Activated CD4-positive, CD25-positive, alpha-beta regulatory T cell (primary cell): ENCODE measurements around the gene ERGIC1.
"Not testable (repeated sequence)": the region's sequence is repeated elsewhere in the genome, so short reads cannot be mapped to it uniquely, and the experiment has no call there.

Experiments
- DNase-seq, 4 experiments: peaks; one replicate each; lab custom pipeline; 2025; lab: John Stamatoyannopoulos, UW

ERGIC1 gene

GRCh38 chr5:172848419-172848818, 14.4 kb downstream of the ERGIC1 start:
- DNase-seq = no peak

GRCh38 chr5:172849606-172850453, 15.8 kb downstream of the ERGIC1 start:
- DNase-seq = no peak

- DNase-seq = no peak
Measured at GRCh38 chr5:172850454-172850797, 16.4 kb downstream of the ERGIC1 start.

- DNase-seq = not testable (repeated sequence)
Measured at GRCh38 chr5:172851254-172851653, 17.2 kb downstream of the ERGIC1 start.

DNA sequence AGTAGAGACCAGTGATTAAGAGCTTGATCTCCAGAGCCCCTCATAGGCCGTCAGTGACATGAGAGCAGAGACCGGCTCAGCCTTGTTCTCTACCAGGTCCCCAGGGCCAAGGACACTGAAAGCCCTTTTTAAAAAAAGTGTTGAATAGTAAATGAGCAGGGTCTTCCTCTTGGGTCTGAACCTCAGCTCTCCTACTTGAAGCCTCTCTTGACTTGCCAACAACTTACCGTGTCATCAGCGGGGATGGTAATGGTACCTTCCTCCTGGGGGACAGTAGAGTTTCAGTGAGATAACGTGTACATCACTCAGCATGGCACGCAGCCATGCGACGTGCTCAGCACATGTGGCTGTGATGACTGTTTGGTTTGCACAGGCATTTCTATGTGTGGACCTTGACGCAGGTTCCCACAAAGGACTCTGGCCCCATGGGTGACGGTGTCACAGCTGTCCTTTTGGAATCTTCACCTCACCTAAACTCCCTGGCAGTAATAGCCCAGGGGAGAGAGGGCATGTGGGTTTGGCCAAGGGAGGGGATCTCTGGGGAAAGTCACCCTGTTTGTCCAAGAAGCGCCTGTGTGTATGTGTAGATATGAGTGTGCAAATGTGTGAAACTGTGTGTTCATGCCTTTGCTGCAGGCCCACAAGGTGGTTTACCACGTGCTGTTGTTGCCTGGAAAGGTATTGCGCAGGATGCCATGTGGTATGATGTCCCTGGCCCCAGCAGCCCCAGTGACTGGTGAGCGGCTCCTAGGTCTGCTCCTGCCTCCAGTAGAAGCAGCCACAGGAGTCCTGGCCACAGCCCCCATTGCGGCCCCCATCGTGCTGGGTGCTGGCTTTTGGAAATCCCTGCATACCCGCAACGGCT, 18.7 kb downstream of the ERGIC1 start:
- DNase-seq = no peak

GRCh38 chr5:172853355-172853975, 19.4 kb downstream of the ERGIC1 start:
- DNase-seq = no peak

DNA sequence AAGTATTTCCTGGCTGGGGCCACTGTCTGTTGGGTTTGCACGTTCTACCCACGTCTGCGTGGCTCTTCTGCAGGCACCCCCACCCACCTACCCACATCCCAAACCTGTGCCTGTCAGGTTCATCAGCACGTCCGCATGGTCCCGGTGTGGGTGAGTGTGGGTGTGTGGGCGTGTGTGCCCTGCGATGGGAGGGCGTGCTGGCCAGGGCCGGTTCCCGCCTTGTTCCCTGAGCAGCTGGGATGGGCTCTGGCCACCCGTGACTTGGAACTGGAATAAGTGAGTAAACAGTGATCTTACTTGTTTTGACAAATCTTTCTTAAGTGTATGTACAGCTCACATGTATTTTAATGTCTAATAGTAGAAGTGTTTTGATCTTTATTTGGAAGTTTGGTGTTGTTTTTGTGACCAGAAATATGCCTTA, 20.4 kb downstream of the ERGIC1 start:
- DNase-seq = no peak

- DNase-seq = no peak
Measured at GRCh38 chr5:172854971-172855370, 20.9 kb downstream of the ERGIC1 start.

DNA sequence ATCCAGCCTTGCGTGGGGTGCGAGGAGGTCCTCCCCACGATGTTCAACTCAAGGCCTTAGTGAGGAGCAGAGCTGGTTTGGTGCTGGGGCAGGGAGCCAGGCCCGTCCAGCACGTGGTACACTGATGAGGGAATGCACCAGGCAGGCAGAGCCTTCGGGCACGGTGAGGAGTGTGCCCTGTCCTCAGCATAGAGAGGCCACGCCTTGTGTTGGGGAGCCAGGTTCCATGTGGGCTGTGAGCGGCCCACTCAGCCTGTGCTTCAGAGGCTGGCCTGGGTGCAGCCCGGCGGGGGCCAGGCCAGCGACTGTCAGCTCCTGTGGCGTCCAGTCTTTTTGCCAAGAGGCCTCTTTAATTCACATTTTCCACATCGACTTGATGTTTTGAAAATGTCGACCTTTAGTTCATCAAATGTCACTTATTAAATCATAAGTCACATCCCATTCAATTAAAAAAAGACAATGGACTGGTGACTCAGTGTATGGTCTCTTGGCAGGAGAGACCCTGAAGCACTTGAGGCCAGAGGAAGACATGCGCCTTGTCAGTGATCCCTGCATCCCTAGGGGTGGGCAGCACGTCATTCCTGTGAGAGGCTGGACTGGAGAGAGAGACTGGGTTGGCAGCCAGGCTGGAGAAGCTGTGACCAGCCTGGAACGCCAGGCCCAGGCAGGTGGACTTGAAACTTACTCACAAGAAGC, 21.7 kb downstream of the ERGIC1 start:
- no peak for DNase-seq

GRCh38 chr5:172856336-172856735, 22.3 kb downstream of the ERGIC1 start:
- no peak for DNase-seq

GRCh38 chr5:172857982-172858381, 23.9 kb downstream of the ERGIC1 start:
- no peak for DNase-seq

DNA sequence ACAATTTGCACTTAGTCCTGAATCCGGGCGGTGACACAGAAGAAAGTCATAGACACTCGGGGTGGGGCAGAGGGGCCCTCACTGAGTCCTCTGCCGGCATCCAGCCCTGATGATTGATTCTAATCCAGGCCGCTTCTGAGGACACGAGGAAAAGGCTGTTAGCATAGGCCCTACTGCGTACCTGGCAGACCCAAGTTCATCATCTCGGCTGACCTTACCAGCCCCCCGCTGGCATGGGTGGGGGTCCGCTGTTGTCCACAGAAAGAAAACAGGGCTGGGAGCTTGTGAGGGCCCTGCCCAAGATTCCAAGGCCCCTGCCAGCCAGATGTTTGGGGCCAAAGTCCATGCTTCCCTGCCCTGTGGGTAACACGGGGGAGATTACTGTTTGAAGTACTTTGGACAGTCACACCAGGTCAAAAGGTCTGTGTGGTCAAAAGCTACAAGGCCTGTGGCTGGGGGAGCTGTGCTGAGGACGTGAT, 24.5 kb downstream of the ERGIC1 start:
- DNase-seq = no peak

DNA sequence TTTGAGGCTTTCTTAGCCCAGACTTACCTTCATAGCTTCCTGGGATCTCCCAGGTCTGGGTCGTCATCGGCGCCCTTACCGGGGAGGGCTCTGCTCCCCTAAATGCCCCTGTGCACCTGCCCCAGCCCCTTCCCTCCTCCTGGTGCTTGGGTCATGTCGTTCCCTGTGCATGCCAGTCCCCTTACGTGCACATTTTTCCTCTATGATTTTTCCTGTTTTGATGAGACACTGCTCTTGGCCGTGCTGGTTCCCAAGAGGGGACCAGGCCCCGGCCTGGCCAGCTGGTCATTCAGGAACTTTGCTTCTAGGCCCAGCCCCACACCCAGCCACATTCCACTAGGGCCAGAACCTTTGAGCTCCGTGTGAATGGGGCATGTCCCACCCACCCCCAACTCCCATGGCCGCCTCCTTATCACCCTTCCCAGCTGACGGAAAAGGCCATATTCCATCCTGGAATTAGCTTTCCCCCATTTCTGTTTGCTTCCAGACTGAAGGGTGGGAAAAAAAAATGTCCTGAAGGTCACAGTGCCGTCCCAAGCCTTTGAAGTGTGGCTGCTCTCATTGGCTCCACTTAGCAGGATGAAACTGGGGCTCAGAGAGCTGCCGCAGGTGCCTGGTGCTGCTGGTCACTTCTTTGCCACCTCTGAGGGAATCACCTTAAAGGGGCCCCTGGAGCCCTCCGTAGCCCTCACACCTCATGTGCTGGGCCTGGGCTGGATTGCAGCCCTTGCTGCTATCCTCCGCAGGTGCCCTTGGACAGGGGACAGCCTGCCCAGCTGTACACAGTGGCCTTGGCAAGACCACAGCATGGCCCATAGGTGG, 25.1 kb downstream of the ERGIC1 start:
- DNase-seq = no peak

DNA sequence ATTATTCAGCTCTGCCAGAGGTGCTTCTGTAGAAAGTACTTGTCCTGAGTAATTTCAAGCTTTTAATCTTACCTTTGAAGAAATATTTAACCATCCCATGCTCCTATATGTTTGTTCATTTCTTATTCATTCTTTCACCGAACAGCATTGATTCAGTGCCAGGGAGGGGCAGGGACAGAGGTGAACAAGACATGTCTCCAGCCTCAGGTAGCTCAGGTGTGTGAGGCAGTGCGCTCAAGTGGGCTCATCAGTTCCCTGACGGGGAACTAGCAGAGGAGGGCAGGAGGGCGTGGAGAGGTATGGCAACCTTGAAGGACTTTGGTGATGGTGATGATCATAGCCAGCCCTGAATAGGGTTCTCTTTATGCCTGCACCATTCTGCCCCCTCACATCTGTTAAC, 25.9 kb downstream of the ERGIC1 start:
- no peak for DNase-seq

DNA sequence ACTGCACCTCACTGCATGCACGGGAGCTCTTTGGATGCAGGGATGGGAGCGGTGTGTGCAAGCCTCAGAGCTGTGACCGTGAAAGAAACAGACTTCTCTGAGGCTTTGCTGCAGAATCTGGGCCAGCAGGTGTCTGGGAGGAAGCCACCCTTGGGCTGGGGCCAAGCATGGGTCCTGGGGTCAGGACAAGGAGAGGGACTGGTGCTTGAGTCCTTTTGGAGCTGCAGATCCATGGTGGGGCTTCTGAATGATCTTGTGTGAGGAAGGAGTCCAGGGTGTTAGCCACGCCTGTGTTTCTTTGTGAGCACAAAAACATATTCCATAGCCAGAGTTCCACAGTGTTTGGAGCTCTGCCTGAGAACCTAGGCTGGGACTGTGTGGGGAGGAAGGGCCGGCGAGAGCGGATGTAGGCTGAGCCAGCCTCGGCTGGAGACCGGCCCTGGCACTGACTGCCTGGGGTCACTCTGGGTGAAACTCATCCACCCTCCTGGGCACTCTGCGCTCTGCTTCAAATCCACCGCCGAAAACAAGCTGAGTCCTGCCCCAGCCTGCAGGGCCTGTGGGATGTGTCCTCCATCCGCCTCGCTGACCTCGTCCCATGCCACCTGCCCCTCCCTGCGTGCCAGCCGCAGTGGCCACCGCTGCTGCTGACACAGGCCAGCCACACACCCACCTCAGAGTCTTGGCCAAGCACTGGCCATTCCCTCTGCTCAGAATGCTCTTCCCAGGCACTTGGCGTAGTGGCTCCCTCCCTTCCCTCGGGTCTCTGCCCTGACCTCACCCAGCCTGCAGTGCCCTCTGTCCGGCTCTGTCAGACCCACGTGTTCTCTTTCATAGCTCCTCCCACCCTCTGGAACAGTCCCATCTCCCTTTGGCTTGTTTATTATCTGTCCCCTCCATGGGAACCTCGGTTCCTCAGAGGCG, 26.7 kb downstream of the ERGIC1 start:
- DNase-seq = no peak

- DNase-seq = no peak
Measured at GRCh38 chr5:172861461-172861860, 27.4 kb downstream of the ERGIC1 start.

DNA sequence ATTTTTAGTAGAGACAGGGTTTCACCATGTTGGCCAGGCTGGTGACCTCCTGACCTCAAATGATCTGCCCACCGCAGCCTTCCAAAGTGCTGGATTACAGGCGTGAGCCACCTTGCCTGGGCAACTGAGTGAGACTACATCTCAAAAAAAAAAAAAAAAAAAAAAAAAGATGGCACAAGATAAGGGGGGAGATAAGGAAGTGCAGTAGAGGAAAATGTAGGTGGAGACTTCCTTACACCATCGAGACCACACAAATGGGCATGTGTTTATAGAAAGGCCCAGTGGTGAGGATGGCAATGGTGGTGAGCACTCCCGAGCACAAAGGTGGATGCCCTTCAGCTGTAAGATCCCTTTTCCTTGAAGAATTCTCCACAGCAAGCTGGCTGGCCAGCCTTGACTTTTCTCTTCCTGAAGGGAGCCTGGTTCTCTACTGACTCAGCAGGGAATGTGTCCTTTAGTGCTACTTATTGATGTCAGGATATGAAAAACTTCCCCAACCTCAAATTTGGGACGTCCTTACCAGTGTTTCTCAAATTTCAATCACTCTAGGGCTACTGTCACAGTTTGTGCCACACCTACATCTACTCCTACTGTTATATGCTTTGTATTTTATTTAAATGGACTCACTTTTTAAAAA, 28.2 kb downstream of the ERGIC1 start:
- DNase-seq = no peak

DNA sequence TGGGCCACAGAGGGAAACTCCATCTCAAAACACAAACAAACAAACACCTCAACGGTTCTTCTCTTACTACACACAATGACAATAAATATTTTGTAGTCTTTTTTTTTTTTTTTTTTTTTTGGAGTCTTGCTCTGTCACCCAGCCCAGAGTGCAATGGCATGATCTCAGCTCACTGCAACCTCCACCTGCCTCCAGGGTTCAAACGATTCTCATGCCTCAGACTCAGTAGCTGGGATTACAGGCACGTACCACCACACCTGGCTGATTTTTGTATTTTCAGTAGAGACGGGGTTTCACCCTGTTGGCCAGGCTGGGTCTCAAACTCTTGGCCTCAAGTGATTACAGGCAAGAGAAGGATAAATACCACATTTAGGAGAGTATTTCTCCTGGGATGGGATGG, 30.1 kb downstream of the ERGIC1 start:
- DNase-seq = not testable (repeated sequence)

- DNase-seq = no peak
Measured at GRCh38 chr5:172864747-172865146, 30.7 kb downstream of the ERGIC1 start.
